HepG2 (cell line): ENCODE data around the gene XPNPEP3.

Experiments
- ATF1 ChIP-seq: IDR thresholded peaks from 2 replicates; pipeline ENCODE4 v1.6.1; 2016; ENCODE audit warnings: mild to moderate bottlenecking, control low read depth
- BATF2 ChIP-seq: sonication (generic); formaldehyde crosslinking; IDR thresholded peaks from 2 replicates; pipeline ENCODE4 v1.8.0; 2022; ENCODE audit warnings: mild to moderate bottlenecking, missing genetic modification reagents, moderate library complexity
- BHLHE40 ChIP-seq: IDR thresholded peaks from 2 replicates; pipeline ENCODE4 v1.6.1; 2011; ENCODE audit warnings: low read length, improper control_type of control experiment
- FOXK2 ChIP-seq: fragments of 450-650 bp; IDR thresholded peaks from 2 replicates; pipeline ENCODE4 v1.6.1; 2016
- MTA1 ChIP-seq: sonication (generic); formaldehyde crosslinking; IDR thresholded peaks from 2 replicates; pipeline ENCODE4 v1.4.0; 2020; ENCODE audit warnings: missing genetic modification reagents, mild to moderate bottlenecking, borderline replicate concordance
- PBX2 ChIP-seq: IDR thresholded peaks from 2 replicates; pipeline ENCODE4 v1.6.1; 2016; ENCODE audit warnings: control low read depth
- PCBP2 ChIP-seq: fragments of 200-400 bp; formaldehyde crosslinking; optimal IDR thresholded peaks from 2 replicates; pipeline ENCODE3; 2018; ENCODE audit warnings: low read length, low read depth; ENCODE audit not compliant: poor library complexity, severe bottlenecking
- POLR2AphosphoS5 ChIP-seq: IDR thresholded peaks from 2 replicates; pipeline ENCODE4 v1.6.1; 2012; ENCODE audit warnings: low read depth, low read length
- RBM39 ChIP-seq: fragments of 200-400 bp; formaldehyde crosslinking; IDR thresholded peaks from one replicate; pipeline ENCODE4 v1.6.1; 2018; ENCODE audit warnings: antibody characterized with exemption, mild to moderate bottlenecking, low read depth, low read length; ENCODE audit not compliant: poor library complexity, severe bottlenecking
- SMC3 ChIP-seq: IDR thresholded peaks from 2 replicates; pipeline ENCODE4 v1.6.1; 2011; ENCODE audit warnings: low read length, improper control_type of control experiment
- UBTF ChIP-seq: sonication (generic); formaldehyde crosslinking; IDR thresholded peaks from 2 replicates; pipeline ENCODE4 v1.4.0; 2020; ENCODE audit warnings: mild to moderate bottlenecking, missing genetic modification reagents
- ZFP36 ChIP-seq: fragments of 150-350 bp; IDR thresholded peaks from 2 replicates; pipeline ENCODE4 v1.6.1; 2018; ENCODE audit warnings: borderline replicate concordance, low read length, low read depth; ENCODE audit not compliant: partially characterized antibody
- ZNF577 ChIP-seq: sonication (generic); formaldehyde crosslinking; IDR thresholded peaks from 2 replicates; pipeline ENCODE4 v1.4.0; 2020; ENCODE audit warnings: mild to moderate bottlenecking, low read depth, missing genetic modification reagents, borderline replicate concordance
- TF ChIP-seq, protein P1 (sequence below): sonication (generic); formaldehyde crosslinking; IDR thresholded peaks from 2 replicates; pipeline ENCODE4 v1.5.0; 2020; ENCODE audit warnings: mild to moderate bottlenecking, missing genetic modification reagents, moderate library complexity

GRCh38 chr22:40975366-40975765 is 118.4 kb downstream of the XPNPEP3 start:
- TF ChIP-seq ZNF577 (no peak), SMC3 (no peak), RBM39 (no peak), ZFP36 (no peak), ATF1 (no peak), PCBP2 (no peak), BATF2 (no peak), POLR2AphosphoS5 (no peak), FOXK2 (no peak), PBX2 (CRISPR knock-in tag) (no peak), BHLHE40 (no peak), MTA1 (CRISPR knock-in tag) (no peak), UBTF (no peak)
- TF ChIP-seq, protein P1, sequence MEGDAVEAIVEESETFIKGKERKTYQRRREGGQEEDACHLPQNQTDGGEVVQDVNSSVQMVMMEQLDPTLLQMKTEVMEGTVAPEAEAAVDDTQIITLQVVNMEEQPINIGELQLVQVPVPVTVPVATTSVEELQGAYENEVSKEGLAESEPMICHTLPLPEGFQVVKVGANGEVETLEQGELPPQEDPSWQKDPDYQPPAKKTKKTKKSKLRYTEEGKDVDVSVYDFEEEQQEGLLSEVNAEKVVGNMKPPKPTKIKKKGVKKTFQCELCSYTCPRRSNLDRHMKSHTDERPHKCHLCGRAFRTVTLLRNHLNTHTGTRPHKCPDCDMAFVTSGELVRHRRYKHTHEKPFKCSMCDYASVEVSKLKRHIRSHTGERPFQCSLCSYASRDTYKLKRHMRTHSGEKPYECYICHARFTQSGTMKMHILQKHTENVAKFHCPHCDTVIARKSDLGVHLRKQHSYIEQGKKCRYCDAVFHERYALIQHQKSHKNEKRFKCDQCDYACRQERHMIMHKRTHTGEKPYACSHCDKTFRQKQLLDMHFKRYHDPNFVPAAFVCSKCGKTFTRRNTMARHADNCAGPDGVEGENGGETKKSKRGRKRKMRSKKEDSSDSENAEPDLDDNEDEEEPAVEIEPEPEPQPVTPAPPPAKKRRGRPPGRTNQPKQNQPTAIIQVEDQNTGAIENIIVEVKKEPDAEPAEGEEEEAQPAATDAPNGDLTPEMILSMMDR (CRISPR knock-in tag), result no peak
